LNCaP clone FGC (cell line): Measurements from ENCODE around the gene HOXB8.

ENCODE experiments used
- DNase-seq: peaks from one replicate; pipeline ENCODE4 v3.0.0-alpha.2; 2011; ENCODE audit warnings: low read depth
- H3K4me3 ChIP-seq: 2 replicates; pipeline ENCODE4 v1.5.1; 2011; ENCODE audit warnings: mild to moderate bottlenecking, low read depth, low read length, control low read depth
- CTCF ChIP-seq: IDR thresholded peaks from 2 replicates; pipeline ENCODE4 v1.5.1; 2012; ENCODE audit warnings: mild to moderate bottlenecking; ENCODE audit not compliant: control insufficient read depth, insufficient read depth; ENCODE audit errors: extremely low read depth

HOXB8 gene

GRCh38 chr17:48601207-48601538, 13.9 kb downstream of the HOXB8 start:
- no peak for DNase-seq
- TF ChIP-seq CTCF: no peak
- H3K4me3 ChIP-seq: no peak overlapping the region

DNA sequence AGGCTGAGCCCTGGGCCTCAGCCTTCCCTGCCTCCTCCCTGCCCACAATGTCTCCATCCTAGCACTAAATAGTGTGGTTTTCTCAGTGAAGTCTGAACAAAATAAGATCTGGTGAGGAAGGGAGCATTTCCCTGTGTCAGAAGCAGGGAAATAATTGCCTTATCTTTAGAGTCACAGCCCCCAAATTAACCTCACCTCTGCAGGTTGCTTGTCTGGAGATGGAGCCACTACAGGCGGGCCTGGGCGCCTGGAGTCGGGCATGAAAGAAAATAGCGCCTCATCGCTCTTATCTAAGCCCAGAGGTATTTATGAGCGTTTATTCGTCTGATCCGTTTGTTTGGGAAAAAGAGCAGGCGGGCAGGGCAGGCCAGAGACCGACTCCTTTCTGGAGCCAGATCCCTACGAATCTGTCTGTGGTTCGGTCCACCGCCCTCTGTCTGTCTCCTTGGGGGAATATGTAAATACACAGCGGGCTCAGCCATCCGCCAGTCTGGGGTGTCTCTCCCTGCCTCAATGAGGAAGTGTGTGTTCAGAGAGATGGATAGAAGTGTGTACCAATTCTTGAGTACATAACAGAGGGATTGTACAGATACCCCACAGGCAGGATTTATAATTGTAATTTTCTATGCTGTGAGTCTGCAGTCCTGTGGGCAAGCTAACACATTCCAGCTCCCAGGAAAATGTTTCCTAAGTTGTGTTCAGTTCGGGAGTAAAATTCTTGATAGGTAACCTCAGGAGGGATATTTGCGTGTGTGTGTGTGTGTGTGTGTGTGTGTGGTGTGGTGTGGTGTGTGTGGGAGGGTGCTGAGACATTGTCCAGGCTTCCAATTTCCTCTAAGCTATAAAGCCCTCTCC, 14.6 kb downstream of the HOXB8 start:
- DNase-seq: no peak
- H3K4me3 ChIP-seq: no peak overlapping the region
- TF ChIP-seq CTCF: no peak

GRCh38 chr17:48599354-48599753, 15.7 kb downstream of the HOXB8 start:
- no peak for DNase-seq
- H3K4me3 ChIP-seq: no peak overlapping the region
- TF ChIP-seq CTCF: no peak

GRCh38 chr17:48598736-48599135, 16.4 kb downstream of the HOXB8 start:
- TF ChIP-seq CTCF: no peak
- DNase-seq: no peak
- H3K4me3 ChIP-seq: no peak overlapping the region

- TF ChIP-seq CTCF: no peak
- DNase-seq: no peak
- H3K4me3 ChIP-seq: peak overlapping the region; percentile 57
These were observed 17.1 kb downstream of the HOXB8 start for GRCh38 chr17:48597778-48598631.

GRCh38 chr17:48597528-48597777, 17.6 kb downstream of the HOXB8 start:
- peak overlapping the region; percentile 57 for H3K4me3 ChIP-seq
- DNase-seq: no peak
- TF ChIP-seq CTCF: no peak
